GM19455 (cell line): ENCODE measurements around the gene ZNF532.

Source experiments
- ATAC-seq: cut with Tn5 transposase; IDR thresholded peaks from one replicate; pipeline ENCODE4 v1.9.1; 2021; ENCODE audit not compliant: unreplicated experiment

ZNF532 gene

DNA sequence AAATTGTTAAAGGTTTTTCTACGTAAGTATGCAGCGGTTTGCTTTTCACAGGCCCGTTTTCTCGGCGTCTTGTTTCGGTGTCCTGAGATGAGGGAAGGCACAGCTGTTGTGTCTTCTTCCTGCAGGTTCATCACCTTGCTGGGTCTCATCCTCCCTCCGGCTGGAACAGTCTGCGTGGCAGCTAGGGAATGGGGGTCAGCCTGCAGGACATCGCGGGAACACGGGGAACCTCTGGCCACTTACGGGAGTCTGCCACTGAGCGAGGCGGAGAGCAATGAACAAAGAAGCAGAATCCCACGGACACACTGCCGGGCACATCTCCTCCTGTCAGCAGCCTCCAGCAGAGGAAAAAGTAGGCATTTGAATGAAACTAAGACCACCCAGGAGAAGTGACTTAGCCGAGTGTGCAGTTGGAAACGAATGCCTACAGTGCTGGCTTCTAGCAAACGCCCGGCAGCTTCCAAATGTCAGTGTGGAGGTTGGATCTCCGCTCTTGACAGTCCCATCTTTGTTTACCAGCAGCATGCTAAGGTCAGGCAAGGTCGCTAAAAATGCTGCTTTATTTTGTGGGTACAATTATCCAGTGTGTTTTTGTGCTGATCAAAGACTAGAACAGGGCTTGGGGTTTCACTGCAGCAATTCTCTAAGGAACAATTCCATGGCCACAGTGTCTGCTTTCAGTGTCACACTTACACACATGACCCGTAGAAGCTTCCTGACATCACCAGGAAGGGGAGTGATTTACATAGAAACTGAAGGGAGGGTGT is 165.2 kb downstream of the ZNF532 start:
- no peak for ATAC-seq

DNA sequence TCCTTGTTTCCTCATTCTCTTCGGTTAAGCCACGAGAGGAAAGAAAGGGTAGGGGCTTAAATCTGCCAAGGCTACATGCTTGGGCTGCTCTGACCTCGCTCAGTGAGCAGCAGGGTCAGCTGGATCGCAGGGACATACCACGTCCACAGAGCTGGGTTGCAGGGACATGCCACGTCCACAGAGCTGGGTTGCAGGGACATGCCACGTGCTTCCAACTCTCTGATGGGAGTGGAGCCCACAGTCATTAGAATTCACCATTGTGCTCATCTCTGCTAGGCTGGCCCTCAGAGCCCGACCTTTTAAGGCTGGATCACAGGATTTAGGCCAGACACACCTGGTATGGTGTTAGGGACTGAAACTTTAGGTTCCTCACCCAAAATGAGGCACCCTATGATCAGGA is 167.6 kb downstream of the ZNF532 start:
- no peak for ATAC-seq

- no peak for ATAC-seq
Observed at GRCh38 chr18:59033359-59033758, 168.7 kb downstream of the ZNF532 start.

- no peak for ATAC-seq
Observed at GRCh38 chr18:59033974-59034373, 169.3 kb downstream of the ZNF532 start.

DNA sequence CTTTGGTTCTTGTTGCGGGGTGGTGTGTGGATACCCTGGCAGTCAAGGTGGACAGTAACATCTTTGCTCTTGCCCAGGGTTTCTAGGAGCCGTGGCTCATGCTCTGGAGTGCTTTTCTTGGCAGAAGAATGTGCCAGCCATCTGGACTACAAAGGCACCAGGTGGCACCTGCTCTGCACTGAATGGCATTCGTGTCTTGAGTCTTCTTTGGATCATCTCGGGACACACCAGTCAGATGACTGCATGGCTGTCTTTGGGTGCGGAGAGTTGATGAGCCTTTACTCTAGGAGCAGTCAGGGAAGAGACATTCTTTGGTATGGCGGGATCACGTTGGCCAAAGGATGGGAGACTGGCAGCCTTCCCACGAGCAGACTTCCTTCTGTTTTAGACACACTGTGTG is 170.9 kb downstream of the ZNF532 start:
- no peak for ATAC-seq
